Left ventricle myocardium inferior (tissue), 1 donor: Measurements from ENCODE around the gene VPS29. TPM values are rescaled to one million over a fixed set of nuclear protein-coding genes. Genes with fewer than 3 reads are reported as not detected.

ENCODE experiments used
- DNase-seq: peaks from one replicate; pipeline ENCODE4 v3.0.0-alpha.2; 2020
- H3K27ac ChIP-seq: fragments of 200-600 bp; replicated peaks from 2 replicates; pipeline ENCODE4 v1.8.0; 2021
- H3K27me3 ChIP-seq: fragments of 200-600 bp; 2 replicates; pipeline ENCODE4 v1.8.0; 2021; ENCODE audit warnings: low read depth
- H3K36me3 ChIP-seq: fragments of 200-600 bp; 2 replicates; pipeline ENCODE4 v1.8.0; 2021
- H3K4me1 ChIP-seq: fragments of 200-600 bp; 2 replicates; pipeline ENCODE4 v1.8.0; 2021
- H3K4me3 ChIP-seq: fragments of 200-600 bp; 2 replicates; pipeline ENCODE4 v1.8.0; 2021; ENCODE audit warnings: mild to moderate bottlenecking, moderate library complexity
- H3K9me3 ChIP-seq: fragments of 200-600 bp; replicated peaks from 2 replicates; pipeline ENCODE4 v1.8.0; 2021
- intact Hi-C: fragments of 100-400 bp; cut with micrococcal nuclease; formaldehyde crosslinking; loops from one replicate; pipeline ENCODE4 v1.11.0; 2022
- total RNA-seq: library from RNA; stranded (reverse); fragmentation: NEBNext Ultra II Directional; extraction: Animal tissue kit (Norgen Biotek cat#: 25700); gene quantifications from one replicate; pipeline ENCODE4 v1.2.1, GENCODE V29; 2021
- TF ChIP-seq, protein P1 (sequence below): fragments of 200-600 bp; IDR thresholded peaks from 2 replicates; pipeline ENCODE4 v1.8.0; 2021; ENCODE audit warnings: antibody characterized with exemption, mild to moderate bottlenecking, borderline replicate concordance
- donor health status: DM: no; HTN: yes; CAD: no; lungs with severe emphysema.

VPS29 gene
- total RNA-seq, 1 donor from 2014 or later: 91.1 TPM

DNA sequence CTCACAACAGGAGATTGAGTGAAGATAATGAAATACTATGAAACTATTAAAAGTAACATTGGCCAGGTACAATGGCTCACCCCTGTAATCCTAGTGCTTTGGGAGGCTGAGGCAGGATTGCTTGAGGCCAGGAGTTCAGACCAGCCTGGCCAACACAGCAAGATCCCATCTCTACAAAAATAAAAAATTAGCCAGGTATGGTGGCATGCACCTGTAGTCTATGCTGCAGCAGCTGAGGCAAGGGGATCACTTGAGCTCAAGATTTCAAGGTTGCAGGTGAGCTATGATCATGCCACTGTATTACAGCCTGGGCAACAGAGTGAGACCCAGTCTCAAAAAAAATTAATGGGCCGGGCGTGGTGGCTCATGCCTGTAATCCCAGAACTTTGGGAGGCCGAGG lies 15.1 kb upstream of the VPS29 start:
- H3K36me3 ChIP-seq: no peaks in the 10 kb centered on the region
- TF ChIP-seq, protein P1, sequence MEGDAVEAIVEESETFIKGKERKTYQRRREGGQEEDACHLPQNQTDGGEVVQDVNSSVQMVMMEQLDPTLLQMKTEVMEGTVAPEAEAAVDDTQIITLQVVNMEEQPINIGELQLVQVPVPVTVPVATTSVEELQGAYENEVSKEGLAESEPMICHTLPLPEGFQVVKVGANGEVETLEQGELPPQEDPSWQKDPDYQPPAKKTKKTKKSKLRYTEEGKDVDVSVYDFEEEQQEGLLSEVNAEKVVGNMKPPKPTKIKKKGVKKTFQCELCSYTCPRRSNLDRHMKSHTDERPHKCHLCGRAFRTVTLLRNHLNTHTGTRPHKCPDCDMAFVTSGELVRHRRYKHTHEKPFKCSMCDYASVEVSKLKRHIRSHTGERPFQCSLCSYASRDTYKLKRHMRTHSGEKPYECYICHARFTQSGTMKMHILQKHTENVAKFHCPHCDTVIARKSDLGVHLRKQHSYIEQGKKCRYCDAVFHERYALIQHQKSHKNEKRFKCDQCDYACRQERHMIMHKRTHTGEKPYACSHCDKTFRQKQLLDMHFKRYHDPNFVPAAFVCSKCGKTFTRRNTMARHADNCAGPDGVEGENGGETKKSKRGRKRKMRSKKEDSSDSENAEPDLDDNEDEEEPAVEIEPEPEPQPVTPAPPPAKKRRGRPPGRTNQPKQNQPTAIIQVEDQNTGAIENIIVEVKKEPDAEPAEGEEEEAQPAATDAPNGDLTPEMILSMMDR: no peak
- H3K27me3 ChIP-seq: no peaks in the 10 kb centered on the region
- no peak for DNase-seq
- intact Hi-C loops: no loop called here
- H3K4me1 ChIP-seq: peaks cover 5% of the 10 kb centered on the region
- H3K27ac ChIP-seq: no peak overlapping the region
- H3K4me3 ChIP-seq: no peak overlapping the region
- no peaks in the 10 kb centered on the region for H3K9me3 ChIP-seq

DNA sequence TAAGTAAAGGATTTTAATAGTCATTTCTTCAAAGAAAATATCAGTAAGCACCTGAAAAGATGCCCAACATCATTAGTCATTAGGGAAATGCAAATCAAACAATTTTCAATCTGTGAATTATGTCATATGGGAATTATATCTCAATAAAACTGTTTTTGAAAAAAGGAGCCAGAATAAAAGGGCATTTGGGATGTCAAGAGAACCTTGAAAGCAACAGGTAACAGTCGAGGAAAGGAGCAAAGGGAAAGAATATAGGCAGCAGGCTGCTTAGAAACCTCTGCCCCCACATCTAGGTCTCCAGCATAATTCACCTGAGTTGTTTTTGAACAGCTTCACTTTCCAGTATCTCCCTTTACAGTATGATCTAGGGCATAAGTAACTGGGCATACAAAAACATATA lies 12.5 kb upstream of the VPS29 start:
- Histone ChIP-seq H3K4me3 (no peak overlapping the region), H3K27me3 (no peaks in the 10 kb centered on the region), H3K9me3 (no peaks in the 10 kb centered on the region), H3K36me3 (no peaks in the 10 kb centered on the region), H3K27ac (no peak overlapping the region), H3K4me1 (peaks cover 5% of the 10 kb centered on the region)
- TF ChIP-seq, protein P1: no peak
- intact Hi-C loops: loop anchor here (5.0 kb wide), 1 partner anchor 88 kb away; no protein-coding TSS in a partner anchor
- DNase-seq: no peak

DNA sequence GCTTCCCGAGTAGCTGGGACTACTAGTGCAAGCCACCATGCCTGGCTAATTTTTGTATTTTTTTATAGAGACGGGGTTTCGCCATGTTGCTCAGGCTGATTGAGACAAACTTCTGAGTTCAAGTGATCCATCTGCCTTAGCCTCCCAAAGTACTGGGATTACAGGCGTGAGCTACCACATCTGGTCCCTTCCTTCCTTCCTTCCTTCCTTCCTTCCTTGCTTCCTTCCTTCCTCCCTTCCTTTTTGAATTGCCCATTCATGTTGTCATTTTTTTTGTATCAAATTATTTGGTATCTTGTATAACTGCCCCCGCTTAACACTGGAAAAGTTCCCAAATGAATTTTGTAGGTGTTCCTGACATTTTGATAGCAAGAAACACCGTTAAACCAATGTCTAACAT lies 11.9 kb upstream of the VPS29 start:
- Histone ChIP-seq H3K36me3 (no peaks in the 10 kb centered on the region), H3K9me3 (no peaks in the 10 kb centered on the region), H3K27ac (no peak overlapping the region), H3K4me1 (peaks cover 5% of the 10 kb centered on the region), H3K27me3 (no peaks in the 10 kb centered on the region), H3K4me3 (no peak overlapping the region)
- no peak for DNase-seq
- intact Hi-C loops: loop anchor here (5.0 kb wide), 1 partner anchor 88 kb away; no protein-coding TSS in a partner anchor
- TF ChIP-seq, protein P1: no peak

DNA sequence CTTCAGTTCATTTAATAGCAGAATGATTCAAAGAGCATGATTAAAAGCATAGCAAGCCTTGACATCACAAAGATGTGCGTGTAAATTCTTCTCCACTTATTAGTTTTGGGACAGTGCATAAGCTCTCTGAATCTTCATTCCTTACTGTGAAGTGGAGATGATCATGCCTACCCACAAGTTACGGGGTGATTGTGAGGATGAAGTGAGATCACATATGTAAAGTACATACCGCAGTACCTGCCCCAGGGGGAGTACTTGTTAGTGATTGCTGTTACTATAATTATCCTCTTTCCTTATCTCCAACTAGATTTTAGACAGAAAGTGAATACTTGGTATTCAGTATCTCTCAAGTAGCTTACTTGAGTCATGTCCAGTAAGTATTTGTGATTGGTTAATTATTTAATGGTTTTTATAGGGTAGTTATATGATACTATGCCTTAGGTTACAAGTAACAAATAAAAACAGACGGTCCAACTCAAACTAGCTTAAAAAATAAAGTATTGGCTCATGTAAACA lies 6.2 kb upstream of the VPS29 start:
- H3K27me3 ChIP-seq: no peaks in the 10 kb centered on the region
- H3K4me3 ChIP-seq: no peak overlapping the region
- H3K9me3 ChIP-seq: no peaks in the 10 kb centered on the region
- DNase-seq: no peak
- peaks cover 5% of the 10 kb centered on the region for H3K4me1 ChIP-seq
- intact Hi-C loops: no loop called here
- TF ChIP-seq, protein P1: no peak
- H3K27ac ChIP-seq: no peak overlapping the region
- H3K36me3 ChIP-seq: no peaks in the 10 kb centered on the region

DNA sequence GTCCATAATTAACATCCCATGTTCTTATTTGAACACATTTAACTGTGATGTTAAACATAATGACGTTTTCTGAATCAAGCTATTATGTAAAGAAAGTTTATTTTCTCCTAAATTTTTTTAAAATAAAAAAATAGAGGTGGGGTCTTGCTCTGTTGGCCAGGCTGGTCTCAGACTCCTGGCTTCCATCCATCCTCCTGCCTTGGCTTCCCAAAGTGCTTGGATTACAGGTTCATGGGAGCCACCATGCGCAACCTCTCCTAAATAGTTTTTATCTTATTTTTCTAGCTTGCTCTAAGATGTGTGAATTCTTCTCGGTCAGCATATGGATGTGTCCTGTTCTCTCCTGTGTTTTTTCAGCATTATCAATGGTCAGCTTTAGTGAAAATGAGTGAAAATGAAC lies 3.4 kb upstream of the VPS29 start:
- TF ChIP-seq, protein P1: no peak
- Histone ChIP-seq H3K4me1 (peaks cover 20% of the 10 kb centered on the region), H3K9me3 (no peaks in the 10 kb centered on the region), H3K36me3 (no peaks in the 10 kb centered on the region), H3K27ac (no peak overlapping the region), H3K4me3 (no peak overlapping the region), H3K27me3 (no peaks in the 10 kb centered on the region)
- intact Hi-C loops: no loop called here
- DNase-seq: no peak
